ENCODE results near the gene SHISA7.

SHISA7 gene

GRCh38 chr19:55484593-55485438 lies 41.7 kb upstream of the SHISA7 start, which contains the start of gene NAT14:
Gene NAT14 (plus strand): TSS chr19:55485188. CDS start chr19:55485709, 521 bp downstream.
- peaks cover 34% of the 10 kb centered on the region for H3K4me1 Mint-ChIP-seq
- peaks cover 3% of the 10 kb centered on the region for H3K36me3 Mint-ChIP-seq
- no peaks in the 10 kb centered on the region for H3K9me3 Mint-ChIP-seq
- ATAC-seq, result peak; percentile 64
- H3K4me3 Mint-ChIP-seq, result peak within 1 kb of the TSS; percentile 79
- peak within 1 kb of the TSS; percentile 74 for H3K27ac Mint-ChIP-seq
- peaks cover 11% of the 10 kb centered on the region for H3K27me3 Mint-ChIP-seq

GRCh38 chr19:55483706-55484592 lies 40.8 kb upstream of the SHISA7 start:
- no peak for ATAC-seq
- peaks cover 10% of the 10 kb centered on the region for H3K27me3 Mint-ChIP-seq
- H3K4me3 Mint-ChIP-seq, result peak overlapping the region; percentile 79
- H3K27ac Mint-ChIP-seq, result peak overlapping the region; percentile 74
- peaks cover 43% of the 10 kb centered on the region for H3K4me1 Mint-ChIP-seq
- H3K36me3 Mint-ChIP-seq, result peaks cover 12% of the 10 kb centered on the region
- no peaks in the 10 kb centered on the region for H3K9me3 Mint-ChIP-seq

GRCh38 chr19:55482967-55483705 lies 40.0 kb upstream of the SHISA7 start:
- H3K9me3 Mint-ChIP-seq, result no peaks in the 10 kb centered on the region
- peaks cover 20% of the 10 kb centered on the region for H3K36me3 Mint-ChIP-seq
- H3K27ac Mint-ChIP-seq, result no peak overlapping the region
- ATAC-seq, result no peak
- H3K4me3 Mint-ChIP-seq, result no peak overlapping the region
- H3K27me3 Mint-ChIP-seq, result peaks cover 2% of the 10 kb centered on the region
- H3K4me1 Mint-ChIP-seq, result peaks cover 46% of the 10 kb centered on the region

- no peaks in the 10 kb centered on the region for H3K9me3 Mint-ChIP-seq
- H3K27ac Mint-ChIP-seq, result no peak overlapping the region
- peaks cover 47% of the 10 kb centered on the region for H3K4me1 Mint-ChIP-seq
- peaks cover 24% of the 10 kb centered on the region for H3K36me3 Mint-ChIP-seq
- no peak for ATAC-seq
- no peak overlapping the region for H3K4me3 Mint-ChIP-seq
- H3K27me3 Mint-ChIP-seq, result no peaks in the 10 kb centered on the region
Measured at GRCh38 chr19:55482156-55482961, 39.3 kb upstream of the SHISA7 start.

- Mint-ChIP-seq H3K36me3 (peaks cover 24% of the 10 kb centered on the region), H3K4me1 (peaks cover 50% of the 10 kb centered on the region)
Measured at GRCh38 chr19:55481794-55482155, 38.7 kb upstream of the SHISA7 start.

GRCh38 chr19:55481148-55481793 lies 38.2 kb upstream of the SHISA7 start:
- Mint-ChIP-seq H3K36me3 (peaks cover 24% of the 10 kb centered on the region), H3K9me3 (no peaks in the 10 kb centered on the region), H3K27me3 (no peaks in the 10 kb centered on the region), H3K27ac (no peak overlapping the region), H3K4me1 (peaks cover 49% of the 10 kb centered on the region), H3K4me3 (no peak overlapping the region)
- no peak for ATAC-seq

More at GRCh38 chr19:55481794-55482155, 38.7 kb upstream of the SHISA7 start:
- no peak overlapping the region for H3K4me3 Mint-ChIP-seq
- no peaks in the 10 kb centered on the region for H3K9me3 Mint-ChIP-seq
- ATAC-seq, result no peak
- H3K27ac Mint-ChIP-seq, result no peak overlapping the region
- no peaks in the 10 kb centered on the region for H3K27me3 Mint-ChIP-seq

- Mint-ChIP-seq H3K27me3 (no peaks in the 10 kb centered on the region), H3K4me3 (no peak overlapping the region), H3K4me1 (peaks cover 46% of the 10 kb centered on the region), H3K36me3 (peaks cover 24% of the 10 kb centered on the region), H3K9me3 (no peaks in the 10 kb centered on the region), H3K27ac (no peak overlapping the region)
- ATAC-seq, result no peak
Measured at GRCh38 chr19:55479451-55480230, 36.5 kb upstream of the SHISA7 start.

- H3K4me1 Mint-ChIP-seq, result peaks cover 41% of the 10 kb centered on the region
- H3K27me3 Mint-ChIP-seq, result no peaks in the 10 kb centered on the region
- H3K4me3 Mint-ChIP-seq, result no peak overlapping the region
Measured at GRCh38 chr19:55479045-55479444, 35.9 kb upstream of the SHISA7 start.

GRCh38 chr19:55478364-55478763 lies 35.3 kb upstream of the SHISA7 start:
- H3K27me3 Mint-ChIP-seq, result no peaks in the 10 kb centered on the region
- no peaks in the 10 kb centered on the region for H3K9me3 Mint-ChIP-seq
- H3K4me3 Mint-ChIP-seq, result peak overlapping the region; percentile 86
- peaks cover 41% of the 10 kb centered on the region for H3K4me1 Mint-ChIP-seq
- ATAC-seq, result no peak
- H3K27ac Mint-ChIP-seq, result peak overlapping the region; percentile 5
- H3K36me3 Mint-ChIP-seq, result peaks cover 24% of the 10 kb centered on the region

More at GRCh38 chr19:55479045-55479444, 35.9 kb upstream of the SHISA7 start:
- Mint-ChIP-seq H3K27ac (peak overlapping the region; percentile 5), H3K9me3 (no peaks in the 10 kb centered on the region), H3K36me3 (peaks cover 24% of the 10 kb centered on the region)
- no peak for ATAC-seq

- H3K4me3 Mint-ChIP-seq, result peak overlapping the region; percentile 86
- no peaks in the 10 kb centered on the region for H3K9me3 Mint-ChIP-seq
- ATAC-seq, result no peak
- no peaks in the 10 kb centered on the region for H3K27me3 Mint-ChIP-seq
- peak overlapping the region; percentile 5 for H3K27ac Mint-ChIP-seq
- peaks cover 24% of the 10 kb centered on the region for H3K36me3 Mint-ChIP-seq
- peaks cover 41% of the 10 kb centered on the region for H3K4me1 Mint-ChIP-seq
Measured at GRCh38 chr19:55477905-55478304, 34.8 kb upstream of the SHISA7 start.

GRCh38 chr19:55476100-55476775 lies 33.1 kb upstream of the SHISA7 start, which contains the start of gene ZNF628:
Gene ZNF628 (plus strand): TSS chr19:55476617. CDS start chr19:55479911, 3,294 bp downstream.
- ATAC-seq, result peak; percentile 97
- no peaks in the 10 kb centered on the region for H3K9me3 Mint-ChIP-seq

GRCh38 chr19:55474269-55475265 lies 31.5 kb upstream of the SHISA7 start:
- Mint-ChIP-seq H3K9me3 (no peaks in the 10 kb centered on the region), H3K27ac (no peak overlapping the region), H3K4me1 (peaks cover 36% of the 10 kb centered on the region), H3K36me3 (peaks cover 19% of the 10 kb centered on the region), H3K4me3 (peak overlapping the region; percentile 36), H3K27me3 (no peaks in the 10 kb centered on the region)
- no peak for ATAC-seq

More at GRCh38 chr19:55476100-55476775, 33.1 kb upstream of the SHISA7 start, which contains the start of gene ZNF628:
- no peaks in the 10 kb centered on the region for H3K27me3 Mint-ChIP-seq
- H3K27ac Mint-ChIP-seq, result peak within 1 kb of the TSS; percentile 90
- peaks cover 41% of the 10 kb centered on the region for H3K4me1 Mint-ChIP-seq
- H3K4me3 Mint-ChIP-seq, result peak within 1 kb of the TSS; percentile 90
- peaks cover 24% of the 10 kb centered on the region for H3K36me3 Mint-ChIP-seq

Data from stimulated activated memory B cell treated with anti-CD40 and anti-IgM and Interleukin-4, amounts not matched to agents 10 μg/mL and 1 μg/mL and 100 μg/mL, for 72 hours (primary cell).